NCI-H460 (cell line): Measurements from ENCODE around the gene MEX3C. TPM values are rescaled to one million over a fixed set of nuclear protein-coding genes. Genes with fewer than 3 reads are reported as not detected.

Experiments
- DNase-seq: peaks from one replicate; pipeline ENCODE4 v3.0.0-alpha.2; 2016; ENCODE audit warnings: low read depth; ENCODE audit errors: extremely low read depth
- polyA plus RNA-seq: library from polyadenylated mRNA; depleted of rRNA; stranded (reverse); fragments of >200 nt; gene quantifications from 2 replicates; pipeline ENCODE4 v1.2.3, GENCODE V29; 2014; cell fraction: nucleus; rRNA removed
- total RNA-seq: library from RNA; depleted of rRNA; stranded (reverse); fragments of >200 nt; shearing (Covaris generic); gene quantifications from 2 replicates; pipeline ENCODE4 v1.2.3, GENCODE V29; 2014; rRNA removed

The MEX3C gene
- total RNA-seq = 53.0 and 53.5 TPM in 2 replicates
- polyA plus RNA-seq = 11.4 and 15.7 TPM in 2 replicates

- DNase-seq = peak; percentile 98
Observed at GRCh38 chr18:51197661-51198424, at the start of gene MEX3C. TSS of gene MEX3C (minus strand) at chr18:51197681. CDS start at chr18:51197320, 361 bp downstream.

GRCh38 chr18:51241226-51241625 is 43.7 kb upstream of the MEX3C start:
- DNase-seq = no peak

GRCh38 chr18:51236225-51236624 is 38.7 kb upstream of the MEX3C start:
- DNase-seq = peak; percentile 53

GRCh38 chr18:51235009-51235789 is 37.7 kb upstream of the MEX3C start:
- peak; percentile 17 for DNase-seq

GRCh38 chr18:51234117-51235008 is 36.9 kb upstream of the MEX3C start:
- no peak for DNase-seq

- DNase-seq = no peak
Observed at GRCh38 chr18:51229328-51229727, 31.8 kb upstream of the MEX3C start.

- DNase-seq = no peak
Observed at GRCh38 chr18:51227660-51228059, 30.2 kb upstream of the MEX3C start.

GRCh38 chr18:51226587-51227350 is 29.3 kb upstream of the MEX3C start:
- no peak for DNase-seq

GRCh38 chr18:51226068-51226467 is 28.6 kb upstream of the MEX3C start:
- DNase-seq = no peak

- no peak for DNase-seq
Observed at GRCh38 chr18:51212606-51213005, 15.1 kb upstream of the MEX3C start.

GRCh38 chr18:51211552-51211951 is 14.1 kb upstream of the MEX3C start:
- peak; percentile 72 for DNase-seq

- no peak for DNase-seq
Observed at GRCh38 chr18:51196811-51197660, 445 bp downstream of the MEX3C start.

- no peak for DNase-seq
Observed at GRCh38 chr18:51196118-51196810, 1.2 kb downstream of the MEX3C start.

GRCh38 chr18:51195451-51196117 is 1.9 kb downstream of the MEX3C start:
- no peak for DNase-seq

GRCh38 chr18:51195086-51195450 is 2.4 kb downstream of the MEX3C start:
- no peak for DNase-seq

- no peak for DNase-seq
Observed at GRCh38 chr18:51194604-51195003, 2.9 kb downstream of the MEX3C start.

GRCh38 chr18:51193621-51194287 is 3.7 kb downstream of the MEX3C start:
- DNase-seq = no peak
